ENCODE measurements around the gene OTUB1.

Gene OTUB1

DNA sequence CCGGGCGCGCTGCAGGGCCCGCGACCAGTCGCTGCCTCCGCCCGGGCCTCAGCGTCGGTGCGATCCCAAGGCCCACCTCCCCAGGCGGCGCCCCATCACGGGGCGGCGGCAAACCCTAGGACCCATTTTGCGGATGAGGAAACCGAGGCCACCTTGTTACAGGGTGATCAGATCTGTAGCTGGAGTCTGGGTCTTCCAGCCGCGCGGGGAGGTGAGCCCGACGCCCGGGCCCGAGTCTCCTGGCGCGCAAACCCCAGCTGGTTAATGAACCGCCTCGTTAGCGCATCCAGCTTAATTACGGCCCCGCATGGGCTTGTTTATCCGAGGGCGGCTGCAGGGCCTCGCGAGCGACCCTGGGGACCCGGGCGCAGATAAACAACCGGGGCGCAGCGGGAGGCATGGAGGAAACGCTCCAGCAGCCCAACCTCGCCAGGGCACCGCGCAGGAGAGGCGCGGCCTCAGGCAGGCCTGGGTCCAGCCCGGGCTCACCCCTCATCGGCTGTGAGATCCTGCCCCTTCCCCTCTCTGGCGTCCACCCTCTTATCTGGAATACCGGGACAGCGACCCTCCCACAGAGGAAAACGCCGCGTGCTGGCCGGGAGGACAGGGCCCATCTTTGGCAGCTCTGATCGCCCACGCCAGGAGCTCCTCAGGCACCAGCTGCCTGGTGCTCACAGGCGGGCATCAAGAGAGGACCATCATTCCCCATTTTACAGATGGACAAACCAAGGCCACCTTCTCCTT, 14.7 kb downstream of the OTUB1 start:
- Histone ChIP-seq H3K4me2 (ENCODE audit: low read depth, low read length, poor library complexity, severe bottlenecking) (no peak overlapping the region), H3K4me1 (ENCODE audit: insufficient read depth, low read length, poor library complexity, severe bottlenecking) (no peaks in the 10 kb centered on the region), H2AFZ (ENCODE audit: low read length) (no peak overlapping the region), H4K20me1 (ENCODE audit: insufficient read depth, low read length, poor library complexity, severe bottlenecking) (peaks cover 6% of the 10 kb centered on the region), H3K9me3 (ENCODE audit: insufficient read depth, low read depth, low read length) (no peaks in the 10 kb centered on the region), H3K79me2 (ENCODE audit: insufficient read depth, low read length) (no peaks in the 10 kb centered on the region), H3F3A (ENCODE audit: low read depth) (no peaks in the 10 kb centered on the region), H3K4me3 (ENCODE audit: low read length, poor library complexity, severe bottlenecking) (no peak overlapping the region), H3K9me2 (replicated peaks; ENCODE audit: low read depth, low read length) (no peaks in the 10 kb centered on the region), H3K36me3 (ENCODE audit: insufficient read depth, low read length) (peaks cover 34% of the 10 kb centered on the region; the same call in 1 of the 2 replicates), H3K27me3 (ENCODE audit: insufficient read depth, low read length, poor library complexity, severe bottlenecking) (no peaks in the 10 kb centered on the region), H3K9ac (ENCODE audit: low read depth, low read length, poor library complexity, severe bottlenecking) (no peak overlapping the region)
- TF ChIP-seq, protein P1, sequence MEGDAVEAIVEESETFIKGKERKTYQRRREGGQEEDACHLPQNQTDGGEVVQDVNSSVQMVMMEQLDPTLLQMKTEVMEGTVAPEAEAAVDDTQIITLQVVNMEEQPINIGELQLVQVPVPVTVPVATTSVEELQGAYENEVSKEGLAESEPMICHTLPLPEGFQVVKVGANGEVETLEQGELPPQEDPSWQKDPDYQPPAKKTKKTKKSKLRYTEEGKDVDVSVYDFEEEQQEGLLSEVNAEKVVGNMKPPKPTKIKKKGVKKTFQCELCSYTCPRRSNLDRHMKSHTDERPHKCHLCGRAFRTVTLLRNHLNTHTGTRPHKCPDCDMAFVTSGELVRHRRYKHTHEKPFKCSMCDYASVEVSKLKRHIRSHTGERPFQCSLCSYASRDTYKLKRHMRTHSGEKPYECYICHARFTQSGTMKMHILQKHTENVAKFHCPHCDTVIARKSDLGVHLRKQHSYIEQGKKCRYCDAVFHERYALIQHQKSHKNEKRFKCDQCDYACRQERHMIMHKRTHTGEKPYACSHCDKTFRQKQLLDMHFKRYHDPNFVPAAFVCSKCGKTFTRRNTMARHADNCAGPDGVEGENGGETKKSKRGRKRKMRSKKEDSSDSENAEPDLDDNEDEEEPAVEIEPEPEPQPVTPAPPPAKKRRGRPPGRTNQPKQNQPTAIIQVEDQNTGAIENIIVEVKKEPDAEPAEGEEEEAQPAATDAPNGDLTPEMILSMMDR (conservative IDR thresholded peaks at IDR 0.05; ENCODE audit: low read length) = no peak
- TF ChIP-seq EZH2phosphoT487 (IDR thresholded peaks at IDR 0.05; ENCODE audit: borderline replicate concordance) = no peak

DNA sequence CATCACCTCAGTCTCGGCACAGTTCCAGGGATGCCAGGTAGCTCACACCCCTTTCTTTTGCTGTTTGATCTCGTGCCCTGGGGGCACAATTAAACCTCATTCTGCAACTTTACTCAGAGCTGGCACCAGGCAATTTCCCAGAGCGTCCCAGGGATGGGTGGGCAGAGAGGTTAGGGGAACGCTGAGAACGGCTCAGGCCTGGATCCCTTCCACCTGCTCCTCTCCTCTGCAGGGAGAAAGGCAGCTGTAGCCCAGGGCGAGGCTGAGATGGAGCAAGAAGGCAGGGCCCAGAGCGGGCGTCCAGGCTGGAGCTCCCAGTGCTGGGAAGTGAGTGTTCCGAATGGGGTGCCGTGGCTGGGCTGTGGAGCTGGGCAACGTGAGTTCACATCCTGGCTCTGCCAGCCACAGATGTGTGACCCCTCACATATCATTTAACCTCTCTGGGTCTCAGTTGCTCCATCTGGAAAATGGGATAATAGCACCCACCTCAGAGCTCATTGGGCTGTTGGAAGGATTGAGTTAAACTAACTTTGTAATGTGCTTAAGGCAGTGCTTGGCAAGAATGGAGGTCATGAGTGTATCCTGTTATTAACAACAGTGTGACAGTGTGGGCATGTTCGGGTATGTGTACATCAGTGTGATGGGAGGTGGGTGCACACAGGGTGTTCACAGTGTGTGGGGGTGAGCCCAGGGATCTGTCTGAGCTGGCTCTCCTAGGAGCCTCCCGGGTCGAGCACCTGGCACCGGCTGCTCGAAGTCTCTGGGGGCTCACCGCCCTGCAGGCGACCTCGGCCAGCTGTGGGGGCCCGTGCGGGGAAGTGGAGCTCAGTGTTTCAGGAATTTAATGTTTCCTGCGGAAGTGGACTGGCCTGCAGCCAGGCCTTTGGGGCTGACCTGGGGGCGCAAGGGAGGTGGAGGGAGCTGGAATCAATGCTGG, 15.5 kb downstream of the OTUB1 start:
- Histone ChIP-seq H3K9me2 (replicated peaks; ENCODE audit: low read depth, low read length) (no peaks in the 10 kb centered on the region), H2AFZ (ENCODE audit: low read length) (no peak overlapping the region), H3K36me3 (ENCODE audit: insufficient read depth, low read length) (peaks cover 25% of the 10 kb centered on the region; the same call in 1 of the 2 replicates), H3K9ac (ENCODE audit: low read depth, low read length, poor library complexity, severe bottlenecking) (no peak overlapping the region), H3K9me3 (ENCODE audit: insufficient read depth, low read depth, low read length) (no peaks in the 10 kb centered on the region), H3F3A (ENCODE audit: low read depth) (no peaks in the 10 kb centered on the region), H3K4me3 (ENCODE audit: low read length, poor library complexity, severe bottlenecking) (no peak overlapping the region), H3K27me3 (ENCODE audit: insufficient read depth, low read length, poor library complexity, severe bottlenecking) (no peaks in the 10 kb centered on the region), H3K4me2 (ENCODE audit: low read depth, low read length, poor library complexity, severe bottlenecking) (no peak overlapping the region), H3K4me1 (ENCODE audit: insufficient read depth, low read length, poor library complexity, severe bottlenecking) (no peaks in the 10 kb centered on the region), H3K79me2 (ENCODE audit: insufficient read depth, low read length) (no peaks in the 10 kb centered on the region), H4K20me1 (ENCODE audit: insufficient read depth, low read length, poor library complexity, severe bottlenecking) (peaks cover 6% of the 10 kb centered on the region)
- no peak for TF ChIP-seq EZH2phosphoT487 (IDR thresholded peaks at IDR 0.05; ENCODE audit: borderline replicate concordance)
- TF ChIP-seq, protein P1 (conservative IDR thresholded peaks at IDR 0.05; ENCODE audit: low read length) = no peak

DNA sequence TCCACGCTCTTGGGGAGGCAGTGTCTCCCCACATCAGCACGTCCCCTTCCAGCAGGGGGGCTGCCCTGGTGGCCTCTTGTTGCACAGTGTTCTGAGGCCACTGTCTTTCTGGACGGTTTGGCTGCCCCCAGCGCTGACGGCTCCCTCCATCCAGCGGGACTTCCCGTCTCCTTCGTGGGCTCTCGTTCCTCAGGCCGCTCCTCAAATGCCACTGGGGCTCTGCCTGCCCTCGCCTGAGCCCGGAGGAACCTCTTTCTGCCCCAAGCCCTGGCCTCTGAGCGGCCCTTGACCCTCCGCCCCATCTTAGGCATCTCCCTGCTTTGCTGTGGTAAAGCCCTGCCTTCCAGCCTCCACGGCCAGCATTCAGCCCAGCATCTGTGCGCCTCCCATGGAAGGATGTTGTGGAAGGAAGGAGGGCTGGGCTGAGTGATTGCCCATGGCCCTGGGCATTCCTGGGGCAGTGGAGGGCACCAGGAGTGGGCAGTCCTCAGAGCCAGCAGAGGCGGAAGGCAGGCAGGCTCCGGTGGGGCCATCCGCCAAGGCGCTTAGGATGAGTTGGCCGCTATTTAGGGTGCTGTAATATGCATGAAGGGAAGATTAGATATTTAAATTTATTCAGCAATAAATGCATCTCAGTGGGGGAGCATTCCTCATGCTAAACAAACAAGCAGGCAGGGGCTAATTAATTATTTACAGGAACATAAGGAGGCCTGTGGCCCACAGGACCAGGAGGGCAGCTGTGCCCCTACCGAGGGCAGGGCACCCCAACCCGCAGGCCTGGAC, 17.8 kb downstream of the OTUB1 start:
- H3K27me3 ChIP-seq (ENCODE audit: insufficient read depth, low read length, poor library complexity, severe bottlenecking) = no peaks in the 10 kb centered on the region
- H3K4me3 ChIP-seq (ENCODE audit: low read length, poor library complexity, severe bottlenecking) = no peak overlapping the region
- H3K4me1 ChIP-seq (ENCODE audit: insufficient read depth, low read length, poor library complexity, severe bottlenecking) = no peaks in the 10 kb centered on the region
- H3K9ac ChIP-seq (ENCODE audit: low read depth, low read length, poor library complexity, severe bottlenecking) = no peak overlapping the region
- peaks cover 7% of the 10 kb centered on the region; the same call in 1 of the 2 replicates for H3K36me3 ChIP-seq (ENCODE audit: insufficient read depth, low read length)
- peaks cover 6% of the 10 kb centered on the region for H4K20me1 ChIP-seq (ENCODE audit: insufficient read depth, low read length, poor library complexity, severe bottlenecking)
- TF ChIP-seq, protein P1 (conservative IDR thresholded peaks at IDR 0.05; ENCODE audit: low read length) = no peak
- no peak for TF ChIP-seq EZH2phosphoT487 (IDR thresholded peaks at IDR 0.05; ENCODE audit: borderline replicate concordance)
- H2AFZ ChIP-seq (ENCODE audit: low read length) = no peak overlapping the region
- no peaks in the 10 kb centered on the region for H3F3A ChIP-seq (ENCODE audit: low read depth)
- no peaks in the 10 kb centered on the region for H3K9me3 ChIP-seq (ENCODE audit: insufficient read depth, low read depth, low read length)
- H3K4me2 ChIP-seq (ENCODE audit: low read depth, low read length, poor library complexity, severe bottlenecking) = no peak overlapping the region
- no peaks in the 10 kb centered on the region for H3K79me2 ChIP-seq (ENCODE audit: insufficient read depth, low read length)
- no peaks in the 10 kb centered on the region for H3K9me2 ChIP-seq (replicated peaks; ENCODE audit: low read depth, low read length)
